Left lung (tissue), 10 donors: Measurements from ENCODE around the gene TNS3. TPM values are rescaled to one million over a fixed set of nuclear protein-coding genes. Genes with fewer than 3 reads are reported as not detected.
A peak's percentile ranks its signal among the peaks of the same experiment; 100 is the strongest.

ENCODE experiments used
- ATAC-seq: fragments of 200-7000 bp; cut with Tn5 transposase; one replicate; pipeline ENCODE4 v1.9.1; 2020; ENCODE audit warnings: moderate library complexity
- DNase-seq, 4 donors: peaks; one replicate each; pipeline ENCODE4 v3.0.0-alpha.2; 2013 to 2020
- H3K27ac ChIP-seq, 2 donors: fragments of 200-600 bp; sonication (generic) in 1 of 2; one replicate each; pipeline versions ENCODE4 v1.5.0 to v1.8.0; 2020 to 2021
- H3K27me3 ChIP-seq, 2 donors: fragments of 200-600 bp; sonication (generic) in 1 of 2; one replicate each; pipeline versions ENCODE4 v1.5.0 to v1.8.0; 2020 to 2021
- H3K36me3 ChIP-seq, 2 donors: fragments of 200-600 bp; sonication (generic) in 1 of 2; one replicate each; pipeline versions ENCODE4 v1.5.0 to v1.8.0; 2020 to 2021
- H3K4me1 ChIP-seq, 2 donors: fragments of 200-600 bp; one replicate each; pipeline ENCODE4 v1.8.0; 2021
- H3K4me3 ChIP-seq, 2 donors: fragments of 200-600 bp; sonication (generic) in 1 of 2; one replicate each; pipeline versions ENCODE4 v1.5.0 to v1.8.0; 2020 to 2021; ENCODE audit warnings: mild to moderate bottlenecking in 1 of 2
- H3K9me3 ChIP-seq, 2 donors: fragments of 200-600 bp; sonication (generic) in 1 of 2; one replicate each; pipeline versions ENCODE4 v1.5.0 to v1.8.0; 2020 to 2021
- CTCF ChIP-seq, 2 donors: fragments of 200-600 bp; sonication (generic) in 1 of 2; IDR thresholded peaks; one replicate each; pipeline versions ENCODE4 v1.5.0 to v1.8.0; 2021; ENCODE audit warnings: antibody characterized with exemption in 2 of 2
- intact Hi-C, 2 donors: fragments of 100-400 bp; cut with DNase I; formaldehyde crosslinking; loops; one replicate each; pipeline versions ENCODE4 v1.11.2 to v1.14.2; 2022
- polyA plus RNA-seq, 6 donors: library from polyadenylated mRNA; unstranded; fragments of 120-200 nt; gene quantifications; one replicate each; pipeline ENCODE4 v1.2.1, GENCODE V29; 2013; ENCODE audit not compliant: insufficient read length in 6 of 6
- total RNA-seq, 2 donors: library from RNA; stranded (reverse); fragmentation: NEBNext Ultra II Directional; extraction: Animal tissue kit (Norgen Biotek cat#: 25700); gene quantifications; one replicate each; pipeline ENCODE4 v1.2.1, GENCODE V29; 2021
- donor health status: DM: no; HTN: yes; CAD: no.
- donor health status: DM: no; HTN: no; CAD: no.

Gene TNS3
- total and polyA plus RNA-seq, 8 donors: 86.3 to 151 (median 97.8) TPM

GRCh38 chr7:47546733-47547494 lies 35.0 kb downstream of the TNS3 start:
- no peaks in the 10 kb centered on the region for H3K27me3 ChIP-seq
- no peak overlapping the region for H3K4me3 ChIP-seq
- DNase-seq (peak in 1 of 4 donors; percentile 31), ATAC-seq (no peak)
- intact Hi-C loops: no loop called here
- TF ChIP-seq CTCF (IDR thresholded peaks at IDR 0.05): no peak
- no peaks in the 10 kb centered on the region for H3K36me3 ChIP-seq
- H3K27ac ChIP-seq: no peak overlapping the region
- peaks cover 0 to 16% of the 10 kb centered on the region in 2 donors for H3K4me1 ChIP-seq
- H3K9me3 ChIP-seq: no peaks in the 10 kb centered on the region

- Histone ChIP-seq H3K27ac (no peak overlapping the region), H3K4me1 (peaks cover 0 to 14% of the 10 kb centered on the region in 2 donors), H3K4me3 (no peak overlapping the region), H3K27me3 (no peaks in the 10 kb centered on the region), H3K36me3 (no peaks in the 10 kb centered on the region), H3K9me3 (no peaks in the 10 kb centered on the region)
- intact Hi-C loops: no loop called here
- TF ChIP-seq CTCF (IDR thresholded peaks at IDR 0.05): no peak
- peak in 1 of 4 donors; percentile 67 for DNase-seq
- no peak for ATAC-seq
These were observed 35.7 kb downstream of the TNS3 start for GRCh38 chr7:47546171-47546570.

GRCh38 chr7:47544416-47544815 lies 37.5 kb downstream of the TNS3 start:
- Histone ChIP-seq H3K4me3 (no peak overlapping the region), H3K36me3 (no peaks in the 10 kb centered on the region), H3K27ac (no peak overlapping the region), H3K27me3 (no peaks in the 10 kb centered on the region), H3K9me3 (no peaks in the 10 kb centered on the region), H3K4me1 (peaks cover 0 to 14% of the 10 kb centered on the region in 2 donors)
- DNase-seq: no peak
- no peak for ATAC-seq
- intact Hi-C loops: no loop called here
- TF ChIP-seq CTCF (IDR thresholded peaks at IDR 0.05): no peak

GRCh38 chr7:47543714-47544113 lies 38.2 kb downstream of the TNS3 start:
- Histone ChIP-seq H3K27ac (no peak overlapping the region), H3K36me3 (no peaks in the 10 kb centered on the region), H3K4me3 (no peak overlapping the region), H3K4me1 (peaks cover 3 to 16% of the 10 kb centered on the region in 2 donors), H3K9me3 (no peaks in the 10 kb centered on the region), H3K27me3 (no peaks in the 10 kb centered on the region)
- DNase-seq (no peak), ATAC-seq (no peak)
- TF ChIP-seq CTCF (IDR thresholded peaks at IDR 0.05): no peak
- intact Hi-C loops: no loop called here

GRCh38 chr7:47543056-47543455 lies 38.9 kb downstream of the TNS3 start:
- peaks cover 6 to 22% of the 10 kb centered on the region in 2 donors for H3K4me1 ChIP-seq
- TF ChIP-seq CTCF (IDR thresholded peaks at IDR 0.05): no peak
- H3K36me3 ChIP-seq: no peaks in the 10 kb centered on the region
- intact Hi-C loops: no loop called here
- no peaks in the 10 kb centered on the region for H3K9me3 ChIP-seq
- H3K27ac ChIP-seq: no peak overlapping the region
- no peak overlapping the region for H3K4me3 ChIP-seq
- H3K27me3 ChIP-seq: peaks cover 0 to 3% of the 10 kb centered on the region in 2 donors
- no peak for ATAC-seq
- peak in 1 of 4 donors; percentile 32 for DNase-seq
